Measurements from ENCODE around the gene CXCL17. TPM values are rescaled to one million over a fixed set of nuclear protein-coding genes. Genes with fewer than 3 reads are reported as not detected.

Gene CXCL17
- total RNA-seq, 1 donor from 2014 or later: 0.31 TPM

DNA sequence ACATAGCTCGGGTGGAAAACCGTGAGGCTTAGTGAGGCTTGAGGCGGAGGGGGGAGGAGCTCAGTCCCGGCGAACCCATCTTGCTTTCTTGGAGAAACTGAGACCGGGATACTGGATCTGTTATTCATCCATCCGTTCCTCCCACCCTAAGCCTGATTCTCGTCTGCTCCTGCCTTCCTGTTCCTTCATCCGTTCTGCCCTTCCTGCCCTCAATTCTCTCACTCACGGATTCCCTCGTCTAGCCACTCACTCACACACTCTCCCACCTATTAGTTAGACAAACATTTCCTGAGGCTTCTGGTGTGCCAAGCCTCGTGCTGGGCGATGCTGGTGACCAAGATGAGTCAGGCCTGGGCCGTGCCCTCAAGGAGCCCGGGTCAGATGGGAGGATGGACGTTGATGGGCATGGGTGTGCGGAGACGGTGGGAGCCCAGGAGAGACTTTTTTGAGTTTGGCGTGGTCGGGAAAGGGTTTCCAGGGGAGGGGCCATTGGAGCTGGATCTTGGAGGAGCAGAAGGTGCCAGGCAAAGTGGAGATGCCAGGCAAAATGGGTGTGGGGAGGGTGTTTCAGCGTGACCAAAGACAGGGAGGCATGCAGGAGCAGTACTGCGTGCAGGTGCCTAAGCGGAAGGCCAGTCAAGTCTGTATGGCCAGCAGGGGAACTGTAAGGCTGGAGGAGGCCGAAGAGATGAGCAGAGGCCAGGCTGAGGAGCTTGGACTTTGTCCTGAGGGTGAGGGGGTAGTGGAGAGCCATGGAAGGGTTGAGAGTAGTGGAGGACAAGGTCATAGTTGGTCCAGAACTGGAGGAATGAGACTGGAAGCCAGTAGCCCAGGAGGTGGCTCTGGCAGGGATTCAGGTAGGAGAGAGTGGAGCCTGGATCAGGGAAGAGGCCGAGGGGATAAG, 45.2 kb downstream of the CXCL17 start:
- DNase-seq: no peak

DNA sequence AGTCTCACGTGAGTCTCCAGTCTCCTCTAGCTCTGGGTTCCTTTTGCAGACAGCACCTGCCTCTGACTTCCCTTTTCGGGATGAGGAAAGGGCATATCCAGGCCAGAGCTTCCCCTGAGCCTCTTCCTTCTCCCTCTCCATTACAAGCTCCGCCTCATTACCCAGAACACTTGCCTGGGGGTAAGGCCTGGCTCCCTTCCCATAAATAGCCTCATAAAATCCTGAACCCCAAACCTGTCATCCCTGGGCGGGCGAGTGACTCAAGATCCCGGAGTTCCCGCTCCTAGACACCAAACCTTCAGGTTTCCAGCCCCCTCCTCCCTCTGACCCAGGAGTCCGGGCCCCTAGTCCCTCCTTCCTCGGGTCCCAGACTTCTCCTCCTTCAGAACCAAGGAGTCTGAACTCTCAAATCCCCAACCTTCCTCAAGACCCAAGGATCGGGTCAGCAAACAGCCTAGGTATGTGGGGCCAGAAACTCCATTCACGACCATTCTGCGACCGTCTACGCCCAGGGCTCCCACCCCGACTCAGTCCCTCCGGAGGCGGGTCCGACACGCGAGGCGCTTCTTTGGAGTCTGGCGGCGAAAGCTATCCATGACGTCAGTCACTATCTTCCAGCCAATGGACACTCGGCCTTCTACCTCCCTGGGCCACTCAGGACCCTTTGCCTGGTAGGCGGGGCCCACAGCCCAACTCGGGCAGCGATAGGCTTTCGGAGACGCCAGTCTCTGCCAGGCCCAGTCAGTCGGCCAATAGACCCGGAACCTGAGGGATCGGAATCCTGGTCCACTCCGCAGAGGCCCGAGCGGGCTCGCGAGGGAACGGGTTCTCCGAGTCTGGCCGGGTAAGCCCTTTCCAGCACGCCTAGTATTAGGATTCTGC, 46.1 kb downstream of the CXCL17 start:
- DNase-seq: peak; percentile 99

DNA sequence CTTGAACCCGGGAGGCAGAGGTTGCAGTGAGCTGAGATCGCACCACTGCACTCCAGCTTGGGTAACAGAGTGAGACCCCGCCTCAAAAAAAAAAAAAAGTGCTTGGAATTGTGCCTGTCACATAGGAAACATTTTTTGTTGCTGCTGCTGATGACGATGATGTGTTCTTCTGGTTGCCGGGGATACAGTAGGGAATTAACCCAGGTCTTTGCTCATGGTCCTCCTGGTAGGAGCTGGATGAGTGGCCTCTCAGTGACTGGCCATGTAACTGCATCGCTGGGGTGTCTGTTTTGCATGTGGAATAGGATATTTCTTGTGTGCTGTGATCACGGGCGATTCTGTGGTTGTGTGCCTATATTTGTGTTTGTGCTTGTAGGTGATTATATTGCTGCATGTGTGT, 48.0 kb downstream of the CXCL17 start:
- DNase-seq: no peak

DNA sequence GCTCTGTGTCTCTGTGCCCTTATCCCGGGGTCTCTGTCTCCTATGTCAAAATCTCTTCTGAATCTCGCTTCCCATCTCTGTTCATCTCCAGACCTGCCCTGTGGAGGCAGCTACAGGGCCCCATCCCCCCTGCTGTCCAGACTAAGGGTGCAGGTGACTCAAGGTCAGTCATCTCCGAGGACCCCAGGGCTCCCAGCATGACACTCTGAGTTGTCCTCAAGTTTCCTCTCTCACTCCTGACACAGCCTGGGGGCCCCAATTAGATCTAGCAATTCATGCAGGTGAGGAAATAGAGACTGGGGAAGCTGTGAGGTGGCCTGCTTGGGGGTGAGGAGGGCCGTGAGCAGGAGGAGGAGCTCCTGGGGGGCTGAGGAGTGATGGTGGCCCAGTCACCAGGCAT, 50.6 kb downstream of the CXCL17 start:
- DNase-seq: no peak

DNA sequence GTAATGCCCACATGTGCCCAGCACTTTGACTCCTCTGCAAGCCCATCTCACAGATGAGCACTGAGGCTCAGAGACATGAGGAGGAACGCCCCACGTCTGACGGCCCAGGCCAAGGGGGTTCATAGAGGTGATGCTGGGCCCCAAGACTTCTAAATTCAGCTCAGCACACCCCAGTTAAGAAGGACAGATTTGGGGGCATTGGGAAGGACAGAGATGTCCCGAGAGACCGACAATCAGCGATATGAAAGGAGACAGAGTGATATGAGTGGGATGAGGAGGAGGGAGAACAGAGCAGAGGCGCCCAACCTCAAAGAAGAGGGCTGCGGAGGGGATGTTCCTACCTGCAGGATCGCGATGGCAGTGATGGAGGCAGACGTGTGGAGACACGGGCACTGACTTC, 52.8 kb downstream of the CXCL17 start, which contains the start of gene CNFN:
CNFN (minus strand) TSS at position 399 of the 400 bp plus-strand sequence. CDS start 1,260 bp downstream, outside the sequence.
- no peak for DNase-seq

DNA sequence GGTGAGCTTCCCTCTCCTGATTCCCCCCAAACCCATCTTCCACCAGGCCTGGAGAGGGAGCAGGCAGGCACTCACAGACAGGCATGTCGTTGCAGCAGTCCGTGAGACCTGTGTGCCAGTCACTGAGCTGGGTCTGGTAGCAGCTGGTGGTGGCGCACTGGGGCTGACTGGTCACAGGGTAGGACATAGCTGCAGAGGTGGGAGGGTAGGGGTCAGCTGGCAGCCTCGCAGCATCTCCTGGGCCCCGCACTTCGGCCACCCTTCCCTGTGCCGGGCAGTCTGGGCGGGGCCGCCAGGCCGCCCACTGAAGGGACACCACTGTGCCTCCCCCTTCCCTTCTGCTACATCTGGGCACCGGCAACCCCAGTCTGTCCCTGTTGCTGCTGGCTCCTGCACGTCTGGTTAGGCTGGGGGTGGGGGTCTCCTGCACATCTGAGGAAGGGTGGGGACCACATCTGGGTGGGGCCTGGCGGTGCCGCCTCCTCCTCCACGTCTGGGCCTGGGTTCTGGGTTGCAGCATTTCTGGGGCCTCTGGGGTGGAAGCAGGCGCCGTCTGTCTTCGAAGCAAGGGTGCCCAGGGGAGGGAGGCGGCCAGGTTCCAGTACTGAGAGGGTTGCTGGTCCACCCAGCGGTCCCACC, 53.8 kb downstream of the CXCL17 start:
- no peak for DNase-seq

DNA sequence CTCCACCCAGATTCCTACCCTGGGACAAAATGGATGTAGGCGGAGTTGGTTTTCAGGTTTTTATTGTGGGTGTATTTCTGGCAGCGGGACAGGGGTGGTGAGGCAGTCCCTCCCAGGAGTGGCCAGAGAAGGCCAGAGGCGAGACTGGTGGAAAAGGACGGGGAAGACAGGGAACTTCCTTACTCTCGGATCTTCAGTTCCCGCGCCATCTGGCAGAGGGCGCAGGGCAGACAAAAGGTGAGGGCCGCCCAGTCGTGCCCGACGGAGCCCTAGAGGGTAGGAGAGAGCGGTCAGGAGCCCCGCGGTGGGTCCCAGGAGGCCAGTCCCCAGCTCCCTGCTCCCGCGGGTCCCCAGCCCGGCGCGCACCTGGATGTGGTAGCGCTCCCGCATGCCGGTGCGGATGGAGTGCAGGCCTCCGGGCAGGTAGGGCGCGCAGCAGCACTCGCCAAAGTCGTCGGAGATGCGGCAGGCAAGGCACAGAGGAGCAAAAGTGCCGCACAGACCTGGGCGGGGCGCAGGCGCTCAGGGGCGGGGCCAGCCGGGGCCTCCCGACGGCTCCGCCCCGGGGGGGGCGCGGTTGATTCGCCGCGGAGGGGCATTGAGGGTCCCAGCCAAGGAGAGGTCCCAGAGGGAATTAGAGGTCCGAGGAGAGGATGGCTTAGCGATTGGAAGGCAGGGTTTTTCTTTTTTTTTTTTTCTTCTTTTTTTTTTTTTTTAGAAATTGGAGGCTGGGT, 55.6 kb downstream of the CXCL17 start:
- DNase-seq: no peak

DNA sequence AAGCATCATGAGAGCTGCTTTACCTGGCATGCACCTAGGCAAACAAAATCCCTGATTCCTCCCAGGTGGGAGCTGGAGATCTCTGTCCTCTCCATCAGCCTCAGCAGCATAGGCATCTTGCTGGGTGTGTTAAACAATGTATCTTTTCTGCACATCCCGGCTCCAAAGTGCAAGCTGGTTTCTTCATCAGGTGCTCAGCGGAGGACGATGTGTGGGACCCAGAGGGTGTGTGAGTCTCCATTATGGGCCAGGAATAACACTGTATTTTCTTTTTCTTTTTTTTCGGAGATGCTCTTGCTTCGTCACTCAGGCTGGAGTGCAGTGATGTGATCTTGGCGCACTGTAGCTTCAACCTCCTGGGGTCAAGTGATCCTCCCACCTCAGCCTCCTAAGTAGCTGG, 62.6 kb downstream of the CXCL17 start:
- no peak for DNase-seq

Small RNA genes lying within 50 kb of the gene (small RNA-seq; reads per million reads assigned to genes)
- gene RNU4-60P: not detected

Other genes starting within 250 kb of the CXCL17 start
- gene DEDD2, start 225.3 kb downstream of the CXCL17 start, total RNA-seq: 20.4 TPM
- 6.4 TPM for gene ZNF526, start 222.6 kb downstream of the CXCL17 start, total RNA-seq
- 19.7 TPM for gene GSK3A, start 200.3 kb downstream of the CXCL17 start, total RNA-seq
- gene ERF, start 187.8 kb downstream of the CXCL17 start, total RNA-seq: 7.8 TPM
- 19.5 TPM for gene CIC, start 173.7 kb downstream of the CXCL17 start, total RNA-seq
- gene PRR19, start 140.8 kb downstream of the CXCL17 start, total RNA-seq: 1.4 TPM
- 198 TPM for gene PAFAH1B3, start 140.3 kb downstream of the CXCL17 start, total RNA-seq
- gene TMEM145, start 129.6 kb downstream of the CXCL17 start, total RNA-seq: 47.1 TPM
- gene MEGF8, start 117.3 kb downstream of the CXCL17 start, total RNA-seq: 43.7 TPM
- gene CNFN, start 52.6 kb downstream of the CXCL17 start, total RNA-seq: not detected
- 9.2 TPM for gene LIPE, start 15.6 kb downstream of the CXCL17 start, total RNA-seq
- not detected for gene CEACAM1, start 85.5 kb upstream of the CXCL17 start, total RNA-seq
- not detected for gene CEACAM8, start 152.0 kb upstream of the CXCL17 start, total RNA-seq